IPS DF 6.9 (cell line): ENCODE results near the gene TFCP2.
"Not testable (repeated sequence)": the region's sequence is repeated elsewhere in the genome, so short reads cannot be mapped to it uniquely, and the experiment has no call there.

Source experiments
- DNase-seq: peaks from one replicate; pipeline ENCODE4 v3.0.0-alpha.2; 2013; ENCODE audit warnings: low read depth, low spot score
- H3K27ac ChIP-seq: one replicate; pipeline ENCODE4 v1.5.1; 2013; ENCODE audit warnings: low read length, control low read depth
- H3K27me3 ChIP-seq: 2 replicates; pipeline ENCODE4 v1.6.1; 2013; ENCODE audit warnings: mild to moderate bottlenecking, low read length; ENCODE audit not compliant: control insufficient read depth, insufficient read depth
- H3K36me3 ChIP-seq: 2 replicates; pipeline ENCODE4 v1.6.1; 2013; ENCODE audit warnings: low read length; ENCODE audit not compliant: control insufficient read depth, insufficient read depth
- H3K4me1 ChIP-seq: 2 replicates; pipeline ENCODE4 v1.6.1; 2013; ENCODE audit warnings: low read length; ENCODE audit not compliant: control insufficient read depth, insufficient read depth
- H3K4me3 ChIP-seq: 2 replicates; pipeline ENCODE4 v1.5.1; 2013; ENCODE audit warnings: mild to moderate bottlenecking, low read length
- H3K9me3 ChIP-seq: 2 replicates; pipeline ENCODE4 v1.6.1; 2013; ENCODE audit warnings: low read length, inconsistent platforms; ENCODE audit not compliant: control insufficient read depth, insufficient read depth
- WGBS: extraction: QIAGEN DNeasy Blood & Tissue Kit; methylation state at CpG from one replicate; pipeline ENCODE4 v1.1.7; 2013; ENCODE audit warnings: mixed read lengths, missing lambda C conversion rate; ENCODE audit not compliant: insufficient read length, insufficient coverage; 5-methylcytosine and 5-hydroxymethylcytosine counted together

Gene TFCP2

GRCh38 chr12:51085757-51086156 is 87.2 kb downstream of the TFCP2 start:
- no peaks in the 10 kb centered on the region for H3K27me3 ChIP-seq
- H3K4me3 ChIP-seq = no peak overlapping the region
- no CpG with 5 or more reads among the region's 3 CpGs for WGBS
- no peak overlapping the region for H3K27ac ChIP-seq
- no peaks in the 10 kb centered on the region for H3K36me3 ChIP-seq
- no peak for DNase-seq
- no peaks in the 10 kb centered on the region for H3K9me3 ChIP-seq
- peaks cover 2% of the 10 kb centered on the region; the same call in 1 of the 2 replicates for H3K4me1 ChIP-seq

GRCh38 chr12:51083126-51083833 is 89.7 kb downstream of the TFCP2 start, which contains the start of gene CSRNP2:
Gene CSRNP2, minus strand, starts transcription at chr12:51083596. Its CDS starts 7,035 bp downstream, at chr12:51076561.
- Histone ChIP-seq H3K4me3 (peak within 1 kb of the TSS; percentile 88), H3K9me3 (no peaks in the 10 kb centered on the region), H3K4me1 (peaks cover 2% of the 10 kb centered on the region; the same call in 1 of the 2 replicates), H3K27me3 (no peaks in the 10 kb centered on the region), H3K27ac (no peak within 1 kb of the TSS), H3K36me3 (no peaks in the 10 kb centered on the region)
- DNase-seq = peak; percentile 77
- no CpG with 5 or more reads among the region's 74 CpGs for WGBS

- peaks cover 2% of the 10 kb centered on the region; the same call in 1 of the 2 replicates for H3K4me1 ChIP-seq
- no peak overlapping the region for H3K27ac ChIP-seq
- 100% methylated on average over 1 of the region's 18 CpGs for WGBS
- peak; percentile 16 for DNase-seq
- H3K4me3 ChIP-seq = peak overlapping the region; percentile 88
- no peaks in the 10 kb centered on the region for H3K36me3 ChIP-seq
- no peaks in the 10 kb centered on the region for H3K9me3 ChIP-seq
- H3K27me3 ChIP-seq = no peaks in the 10 kb centered on the region
Observed at GRCh38 chr12:51082561-51083125, 90.3 kb downstream of the TFCP2 start.

- Histone ChIP-seq H3K4me1 (peaks cover 2% of the 10 kb centered on the region; the same call in 1 of the 2 replicates), H3K9me3 (no peaks in the 10 kb centered on the region), H3K36me3 (no peaks in the 10 kb centered on the region), H3K4me3 (no peak overlapping the region), H3K27ac (no peak overlapping the region), H3K27me3 (no peaks in the 10 kb centered on the region)
- no CpG with 5 or more reads among the region's 1 CpG for WGBS
- no peak for DNase-seq
Observed at GRCh38 chr12:51081421-51081820, 91.5 kb downstream of the TFCP2 start.

- Histone ChIP-seq H3K9me3 (no peaks in the 10 kb centered on the region), H3K36me3 (no peaks in the 10 kb centered on the region), H3K27me3 (no peaks in the 10 kb centered on the region), H3K27ac (no peak overlapping the region), H3K4me3 (no peak overlapping the region), H3K4me1 (peaks cover 2% of the 10 kb centered on the region; the same call in 1 of the 2 replicates)
- no peak for DNase-seq
- WGBS = no CpG with 5 or more reads among the region's 4 CpGs
Observed at GRCh38 chr12:51080136-51080535, 92.8 kb downstream of the TFCP2 start.

GRCh38 chr12:51078866-51079265 is 94.1 kb downstream of the TFCP2 start:
- not testable (repeated sequence) for H3K36me3 ChIP-seq, H3K4me3 ChIP-seq, DNase-seq, H3K27me3 ChIP-seq, H3K4me1 ChIP-seq, H3K27ac ChIP-seq, H3K9me3 ChIP-seq
- no CpG with 5 or more reads among the region's 6 CpGs for WGBS

- no CpG with 5 or more reads among the region's 5 CpGs for WGBS
- H3K27me3 ChIP-seq, H3K27ac ChIP-seq, H3K4me3 ChIP-seq, DNase-seq, H3K9me3 ChIP-seq, H3K4me1 ChIP-seq, H3K36me3 ChIP-seq: not testable (repeated sequence)
Observed at GRCh38 chr12:51078346-51078745, 94.6 kb downstream of the TFCP2 start.

- Histone ChIP-seq H3K27me3 (no peaks in the 10 kb centered on the region), H3K36me3 (no peaks in the 10 kb centered on the region; the same call in 1 of the 2 replicates), H3K9me3 (no peaks in the 10 kb centered on the region), H3K4me1 (peaks cover 2% of the 10 kb centered on the region; the same call in 1 of the 2 replicates), H3K27ac (no peak overlapping the region), H3K4me3 (no peak overlapping the region)
- DNase-seq = no peak
- no CpG with 5 or more reads among the region's 5 CpGs for WGBS
Observed at GRCh38 chr12:51077930-51078329, 95.0 kb downstream of the TFCP2 start.

GRCh38 chr12:51076236-51076930 is 96.6 kb downstream of the TFCP2 start:
- no CpG with 5 or more reads among the region's 10 CpGs for WGBS
- H3K36me3 ChIP-seq = peaks cover 3% of the 10 kb centered on the region; the same call in 1 of the 2 replicates

GRCh38 chr12:51075390-51075789 is 97.5 kb downstream of the TFCP2 start:
- Histone ChIP-seq H3K36me3 (peaks cover 3% of the 10 kb centered on the region; the same call in 1 of the 2 replicates), H3K27ac (no peak overlapping the region), H3K4me1 (no peaks in the 10 kb centered on the region), H3K9me3 (no peaks in the 10 kb centered on the region), H3K27me3 (no peaks in the 10 kb centered on the region), H3K4me3 (no peak overlapping the region)
- WGBS = no CpG with 5 or more reads among the region's 5 CpGs
- no peak for DNase-seq

More at GRCh38 chr12:51076236-51076930, 96.6 kb downstream of the TFCP2 start:
- Histone ChIP-seq H3K27me3 (no peaks in the 10 kb centered on the region), H3K4me1 (no peaks in the 10 kb centered on the region), H3K27ac (no peak overlapping the region), H3K9me3 (no peaks in the 10 kb centered on the region), H3K4me3 (no peak overlapping the region)
- no peak for DNase-seq
